ENCODE data around the gene ZNF497.
"Not testable (repeated sequence)": the region's sequence is repeated elsewhere in the genome, so short reads cannot be mapped to it uniquely, and the experiment has no call there.

GRCh38 chr19:58348080-58348479 is 14.5 kb downstream of the ZNF497 start:
- TF ChIP-seq REST (IDR thresholded peaks at IDR 0.05; ENCODE audit: low read depth, low read length); JUND (IDR thresholded peaks at IDR 0.05); CTCF (IDR thresholded peaks at IDR 0.05); TCF12 (IDR thresholded peaks at IDR 0.05); POLR2AphosphoS5 (IDR thresholded peaks at IDR 0.05; ENCODE audit: low read depth, low read length); MAX (IDR thresholded peaks at IDR 0.05; ENCODE audit: low read depth); EP300 (IDR thresholded peaks at IDR 0.05; ENCODE audit: borderline replicate concordance in 1 of 2, low read depth in 1 of 2, low read length in 1 of 2): not testable (repeated sequence)
- TF ChIP-seq, protein P1, sequence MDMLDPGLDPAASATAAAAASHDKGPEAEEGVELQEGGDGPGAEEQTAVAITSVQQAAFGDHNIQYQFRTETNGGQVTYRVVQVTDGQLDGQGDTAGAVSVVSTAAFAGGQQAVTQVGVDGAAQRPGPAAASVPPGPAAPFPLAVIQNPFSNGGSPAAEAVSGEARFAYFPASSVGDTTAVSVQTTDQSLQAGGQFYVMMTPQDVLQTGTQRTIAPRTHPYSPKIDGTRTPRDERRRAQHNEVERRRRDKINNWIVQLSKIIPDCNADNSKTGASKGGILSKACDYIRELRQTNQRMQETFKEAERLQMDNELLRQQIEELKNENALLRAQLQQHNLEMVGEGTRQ (IDR thresholded peaks at IDR 0.05; ENCODE audit: borderline replicate concordance, low read depth, low read length) = not testable (repeated sequence)

Measured in SK-N-SH (cell line).